Gastroesophageal sphincter (tissue), 3 donors: ENCODE measurements around the gene FLNA.

Experiments
- CTCF ChIP-seq, 4 experiments: fragments of 200-600 bp in 2 of 4; fragments of 450-650 bp in 2 of 4; sonication (generic) in 1 of 4; IDR thresholded peaks; one replicate each; pipeline ENCODE4 v1.5.1; 2017 to 2019; ENCODE audit warnings: antibody characterized with exemption in 4 of 4, mild to moderate bottlenecking in 2 of 4, moderate library complexity in 2 of 4
- EP300 ChIP-seq: sonication (generic); formaldehyde crosslinking; IDR thresholded peaks from one replicate; pipeline ENCODE4 v1.6.1; 2017; ENCODE audit warnings: antibody characterized with exemption, mild to moderate bottlenecking

- TF ChIP-seq EP300 (no peak), CTCF (IDR thresholded peaks at IDR 0.05) (peak in 2 of 4 experiments; percentile 3 to 19)
Observed at GRCh38 chrX:154374313-154375155, at the start of gene FLNA.
